GM19397 (cell line): Measurements from ENCODE around the gene PLB1.

Experiments used
- ATAC-seq: cut with Tn5 transposase; IDR thresholded peaks from one replicate; pipeline ENCODE4 v1.9.1; 2021; ENCODE audit warnings: mild to moderate bottlenecking, moderate library complexity; ENCODE audit not compliant: unreplicated experiment

The PLB1 gene

GRCh38 chr2:28557389-28558131, 61.7 kb downstream of the PLB1 start:
- ATAC-seq: no peak

GRCh38 chr2:28558158-28558820, 62.4 kb downstream of the PLB1 start:
- ATAC-seq: no peak

- ATAC-seq: no peak
Observed at GRCh38 chr2:28558918-28559317, 63.1 kb downstream of the PLB1 start.

GRCh38 chr2:28563869-28564268, 68.0 kb downstream of the PLB1 start:
- no peak for ATAC-seq

GRCh38 chr2:28564346-28564745, 68.5 kb downstream of the PLB1 start:
- no peak for ATAC-seq

GRCh38 chr2:28565033-28565432, 69.2 kb downstream of the PLB1 start:
- ATAC-seq: no peak

GRCh38 chr2:28565720-28566295, 69.9 kb downstream of the PLB1 start:
- no peak for ATAC-seq

- peak; percentile 93 for ATAC-seq
Observed at GRCh38 chr2:28566521-28567041, 70.7 kb downstream of the PLB1 start.

- ATAC-seq: no peak
Observed at GRCh38 chr2:28567061-28567471, 71.2 kb downstream of the PLB1 start.

- no peak for ATAC-seq
Observed at GRCh38 chr2:28568036-28568435, 72.2 kb downstream of the PLB1 start.

GRCh38 chr2:28568533-28568932, 72.7 kb downstream of the PLB1 start:
- ATAC-seq: no peak

GRCh38 chr2:28570431-28570830, 74.6 kb downstream of the PLB1 start:
- ATAC-seq: no peak

GRCh38 chr2:28576714-28577113, 80.9 kb downstream of the PLB1 start:
- ATAC-seq: no peak

GRCh38 chr2:28577791-28578680, 82.2 kb downstream of the PLB1 start:
- no peak for ATAC-seq

- ATAC-seq: no peak
Observed at GRCh38 chr2:28578774-28579173, 82.9 kb downstream of the PLB1 start.

- ATAC-seq: no peak
Observed at GRCh38 chr2:28579606-28580005, 83.7 kb downstream of the PLB1 start.

GRCh38 chr2:28580078-28580477, 84.2 kb downstream of the PLB1 start:
- no peak for ATAC-seq

GRCh38 chr2:28581312-28581711, 85.5 kb downstream of the PLB1 start:
- ATAC-seq: no peak

GRCh38 chr2:28582152-28582551, 86.3 kb downstream of the PLB1 start:
- ATAC-seq: no peak

- ATAC-seq: no peak
Observed at GRCh38 chr2:28582595-28582994, 86.7 kb downstream of the PLB1 start.
